UCSD-AML1 (cell line): ENCODE data around the gene LRP5.
A peak's percentile ranks its signal among the peaks of the same experiment; 100 is the strongest.
"Not testable (repeated sequence)": the region's sequence is repeated elsewhere in the genome, so short reads cannot be mapped to it uniquely, and the experiment has no call there.

Experiments used
- DNase-seq: peaks from one replicate; lab custom pipeline; 2025; ENCODE audit not compliant: unreplicated experiment; lab: John Stamatoyannopoulos, UW

Gene LRP5

DNA sequence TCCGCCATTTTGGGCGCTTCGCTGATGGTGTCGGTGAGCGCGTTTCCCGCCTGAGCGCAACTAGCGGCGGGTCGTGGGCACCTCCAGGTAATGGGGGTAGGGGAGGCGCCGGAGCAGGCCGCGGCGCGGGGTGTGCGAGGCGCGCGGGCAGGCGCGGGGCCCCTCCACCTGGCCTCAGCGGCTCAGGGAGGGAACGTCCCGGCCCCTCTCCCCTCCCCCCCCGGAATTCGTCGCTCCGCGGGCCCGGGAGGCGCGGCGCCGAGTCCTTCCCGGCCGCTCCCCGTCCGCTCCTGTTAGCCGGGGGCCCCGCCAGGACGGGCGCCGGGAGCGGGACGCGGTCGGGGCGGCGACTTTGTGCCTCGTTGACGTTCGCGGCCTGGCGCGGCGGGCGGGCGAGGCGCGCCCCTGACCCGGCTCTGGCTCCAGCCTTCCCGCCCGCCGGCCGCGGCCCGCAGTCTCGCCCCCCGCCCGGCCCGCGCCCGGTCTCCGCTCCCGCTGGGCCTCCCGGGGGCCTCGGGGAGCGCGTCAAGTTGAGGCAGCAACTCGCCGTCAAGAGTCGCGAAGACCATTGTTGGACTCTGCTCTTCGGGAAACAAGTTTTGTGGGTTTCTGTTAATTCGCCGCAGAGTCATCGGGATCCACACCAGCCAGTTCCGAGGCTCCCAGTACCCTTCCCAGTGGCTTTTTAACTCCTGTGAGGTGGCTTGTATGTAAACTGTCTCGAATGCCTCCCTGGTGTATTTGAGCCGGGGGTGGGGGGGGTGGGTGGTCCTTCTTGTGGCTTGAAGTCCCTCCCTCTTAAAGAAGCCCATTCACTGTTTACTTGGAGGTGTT lies 148.6 kb downstream of the LRP5 start, which contains the start of gene PPP6R3:
Gene PPP6R3 (plus strand): TSS at position 12 of the 834 bp plus-strand sequence. CDS start 76,913 bp downstream, outside the sequence.
- DNase-seq, result no peak

- no peak for DNase-seq
Observed at GRCh38 chr11:68461575-68461917, 149.2 kb downstream of the LRP5 start.

DNA sequence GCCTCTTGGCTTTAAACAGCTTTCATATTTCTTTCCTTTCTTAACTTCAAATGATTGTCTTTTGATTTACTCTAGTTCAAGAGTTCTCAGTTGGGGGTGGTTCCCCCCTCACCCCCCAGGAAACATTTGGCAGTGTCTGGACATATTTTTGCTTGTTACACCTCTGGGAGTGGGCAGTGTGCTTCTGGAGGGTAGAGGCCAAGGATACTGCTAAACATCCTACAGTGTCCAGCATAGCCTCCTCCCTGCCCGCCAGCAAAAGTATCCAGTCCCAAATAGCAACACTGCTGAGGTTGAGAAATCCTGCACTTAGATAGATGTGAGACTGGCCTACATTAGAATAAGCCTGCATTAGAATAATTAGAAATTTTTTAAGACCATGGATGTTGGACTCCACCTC lies 151.3 kb downstream of the LRP5 start:
- no peak for DNase-seq

- DNase-seq, result no peak
Observed at GRCh38 chr11:68467201-68467834, 154.9 kb downstream of the LRP5 start.

DNA sequence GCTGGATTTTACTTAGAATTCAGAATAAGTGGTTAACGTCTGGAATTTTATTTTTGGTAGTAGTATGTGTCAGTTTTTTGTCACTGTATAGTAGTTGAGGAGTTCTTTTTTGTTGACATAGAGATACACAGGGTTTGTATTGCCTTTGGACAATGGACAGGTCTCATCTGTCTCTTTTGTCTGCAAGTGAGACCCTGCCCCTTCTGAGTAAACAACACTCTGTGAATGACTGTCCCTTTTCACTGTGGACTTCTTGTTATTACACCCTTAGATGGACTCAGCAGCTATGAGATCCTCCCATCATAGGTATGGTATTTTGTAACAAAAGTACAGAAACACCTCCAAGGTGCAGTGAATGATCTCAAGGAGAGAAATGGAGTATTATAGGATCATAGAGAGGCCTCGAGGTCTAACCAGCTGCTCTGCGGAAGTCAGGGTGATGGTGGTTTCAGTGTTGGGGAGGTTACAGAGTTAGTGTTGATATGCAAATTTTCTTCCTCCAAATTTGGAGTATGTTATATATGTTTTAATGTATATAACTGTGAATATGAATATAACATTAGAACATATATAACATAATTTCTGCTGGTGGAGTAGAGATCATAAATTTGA lies 155.9 kb downstream of the LRP5 start:
- DNase-seq, result no peak

- no peak for DNase-seq
Observed at GRCh38 chr11:68469122-68469521, 156.7 kb downstream of the LRP5 start.

GRCh38 chr11:68469642-68470041 lies 157.3 kb downstream of the LRP5 start:
- no peak for DNase-seq

DNA sequence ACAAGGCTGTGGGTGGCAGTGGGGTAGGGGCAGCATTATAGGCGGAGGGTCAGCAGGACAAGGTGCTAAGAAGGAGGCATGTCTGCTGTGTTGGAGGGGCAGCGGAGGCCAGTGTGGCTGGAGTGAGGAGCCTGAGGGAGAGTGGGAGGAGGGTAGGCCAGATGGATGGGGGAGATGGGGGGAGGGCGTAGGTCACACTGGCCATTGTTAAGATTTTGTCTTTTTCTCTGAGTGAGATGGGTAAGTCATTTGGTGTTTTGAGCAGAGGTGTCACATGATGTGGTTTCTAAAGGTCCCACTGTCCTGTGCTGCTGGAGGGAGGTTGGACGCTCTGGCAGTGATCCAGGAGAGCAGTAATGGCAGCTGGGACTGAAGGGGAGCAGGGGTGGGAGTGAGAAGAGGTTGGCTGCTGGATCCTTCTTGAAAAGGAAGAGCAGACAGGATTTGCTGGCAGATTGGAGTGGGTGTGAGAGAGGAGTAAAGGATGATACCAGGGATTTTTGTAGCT lies 158.0 kb downstream of the LRP5 start:
- DNase-seq, result no peak

DNA sequence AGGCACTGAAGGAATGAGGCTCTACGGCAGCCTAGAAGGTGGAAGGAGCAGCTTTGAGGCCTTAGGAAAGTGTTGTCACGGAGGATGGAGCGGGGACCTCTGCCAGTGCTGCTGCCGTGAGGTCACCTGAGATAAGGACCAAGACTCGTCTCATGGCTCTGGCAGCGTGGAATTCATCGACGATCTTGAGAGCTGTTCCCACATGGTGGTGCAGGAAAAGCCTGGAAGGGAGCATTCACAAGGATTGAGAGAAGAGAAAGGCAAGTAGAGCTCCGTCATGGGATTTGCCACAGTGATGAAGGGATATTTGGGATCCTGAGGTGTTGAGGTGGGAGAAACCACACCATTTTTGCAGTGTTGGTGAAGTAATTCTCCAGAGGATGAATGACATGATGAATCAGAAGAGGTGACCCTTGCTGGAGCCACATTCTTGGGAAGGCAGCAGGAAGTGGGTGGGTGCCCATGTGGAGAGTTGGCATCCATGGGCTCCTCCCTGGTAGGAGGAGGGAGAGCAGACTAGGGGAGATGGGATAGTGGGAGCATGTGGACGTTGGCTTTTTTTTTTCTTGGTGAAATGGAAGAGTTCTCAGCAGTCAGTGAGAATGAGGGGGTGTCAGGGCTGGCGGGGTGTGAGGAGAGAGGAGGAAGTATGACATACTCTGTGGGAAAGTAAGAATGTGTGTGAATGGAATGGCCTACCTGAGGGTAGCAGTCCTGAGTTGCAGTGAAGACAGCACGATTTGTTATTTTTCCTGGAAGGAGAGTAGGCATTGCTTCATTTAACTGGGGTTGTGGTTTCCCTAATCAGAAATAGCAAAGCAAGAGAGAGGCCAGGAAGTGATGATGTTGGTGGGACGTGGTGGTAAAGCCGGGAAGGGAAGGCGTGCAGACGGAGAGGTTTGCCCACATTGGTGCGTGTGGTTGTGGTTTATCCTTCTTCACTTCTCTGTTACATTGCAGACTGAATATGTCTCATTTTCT lies 159.3 kb downstream of the LRP5 start:
- peak; percentile 78 for DNase-seq

DNA sequence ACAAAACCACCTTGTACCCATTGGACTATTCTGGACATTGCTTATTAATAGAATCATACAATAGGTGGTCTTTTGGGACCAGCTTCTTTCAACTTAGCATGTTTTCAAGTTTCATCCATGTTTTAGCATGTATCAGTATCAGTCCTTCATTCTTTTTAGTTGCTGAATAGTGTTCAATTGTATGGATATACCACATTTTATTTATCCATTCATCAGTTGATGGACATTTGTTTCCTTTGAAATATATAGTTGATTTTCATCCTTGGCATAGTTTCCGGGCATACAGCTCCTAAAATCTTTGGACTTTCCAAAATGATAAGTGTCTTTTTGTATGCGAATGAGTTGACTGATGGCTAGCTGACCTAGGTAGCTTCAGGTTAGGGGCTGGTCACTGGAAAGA lies 160.4 kb downstream of the LRP5 start:
- DNase-seq, result no peak

DNA sequence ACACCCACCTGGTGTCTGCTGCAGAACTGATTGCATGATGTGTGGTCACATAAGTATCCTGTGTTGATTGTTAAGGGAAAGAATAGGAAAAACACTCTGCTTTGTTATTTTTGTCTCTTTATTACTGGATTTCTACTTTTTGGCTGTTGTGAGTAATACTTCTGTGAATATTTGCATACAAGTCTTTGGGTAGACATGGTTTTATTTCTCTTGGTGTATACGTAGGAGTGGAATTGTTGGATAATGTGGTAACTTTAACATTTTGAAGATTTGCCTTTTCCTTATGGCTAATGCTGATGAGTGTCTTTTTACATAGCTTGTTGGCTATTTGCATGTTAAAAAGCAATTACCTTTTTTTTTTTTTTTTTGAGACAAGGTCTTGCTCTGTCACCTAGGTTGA lies 161.3 kb downstream of the LRP5 start:
- no peak for DNase-seq

DNA sequence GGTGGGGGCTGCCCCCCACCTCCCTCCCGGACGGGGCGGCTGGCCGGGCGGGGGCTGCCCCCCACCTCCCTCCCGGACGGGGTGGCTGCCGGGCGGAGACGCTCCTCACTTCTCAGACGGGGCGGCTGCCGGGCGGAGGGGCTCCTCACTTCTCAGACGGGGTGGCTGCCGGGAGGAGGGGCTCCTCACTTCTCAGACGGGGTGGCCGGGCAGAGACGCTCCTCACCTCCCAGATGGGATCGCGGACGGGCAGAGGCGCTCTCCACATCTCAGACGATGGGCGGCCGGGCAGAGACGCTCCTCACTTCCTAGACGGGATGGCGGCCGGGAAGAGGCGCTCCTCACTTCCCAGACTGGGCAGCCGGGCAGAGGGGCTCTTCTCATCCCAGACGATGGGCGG lies 163.2 kb downstream of the LRP5 start:
- DNase-seq, result not testable (repeated sequence)

GRCh38 chr11:68479390-68479789 lies 167.0 kb downstream of the LRP5 start:
- DNase-seq, result no peak

GRCh38 chr11:68480193-68480592 lies 167.8 kb downstream of the LRP5 start:
- no peak for DNase-seq

DNA sequence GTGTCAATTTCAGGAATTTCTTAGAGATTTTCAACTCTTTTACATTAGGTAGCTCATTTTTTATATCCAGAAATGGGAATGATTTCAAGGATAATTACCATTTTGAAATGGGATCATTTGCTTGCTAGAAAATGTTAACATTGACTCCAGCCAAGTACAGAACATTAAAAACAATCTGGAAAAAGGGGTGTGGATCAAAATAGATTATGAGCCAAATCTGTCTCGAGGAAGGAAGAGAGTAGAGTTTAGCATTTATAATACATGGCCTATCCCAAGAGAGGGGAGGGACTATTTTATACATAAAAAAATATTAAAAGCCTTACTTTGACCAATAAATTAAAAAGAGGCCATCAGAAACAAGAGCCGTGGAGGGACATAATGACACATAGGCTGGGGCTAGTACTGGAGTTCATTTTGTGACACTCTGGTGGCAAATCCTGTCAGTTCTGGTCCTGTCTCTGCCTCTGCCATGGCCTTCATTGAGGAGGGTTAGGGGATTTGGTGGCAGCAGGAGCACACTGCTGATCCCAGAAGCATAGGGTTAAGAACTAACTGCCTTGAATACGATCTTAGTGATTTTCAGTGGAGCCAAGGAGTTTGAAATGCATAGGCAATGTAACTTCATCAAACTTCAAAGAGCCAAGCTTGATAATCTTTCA lies 168.6 kb downstream of the LRP5 start:
- DNase-seq, result no peak

GRCh38 chr11:68481579-68482240 lies 169.3 kb downstream of the LRP5 start:
- DNase-seq, result no peak

- DNase-seq, result no peak
Observed at GRCh38 chr11:68488623-68489022, 176.2 kb downstream of the LRP5 start.

DNA sequence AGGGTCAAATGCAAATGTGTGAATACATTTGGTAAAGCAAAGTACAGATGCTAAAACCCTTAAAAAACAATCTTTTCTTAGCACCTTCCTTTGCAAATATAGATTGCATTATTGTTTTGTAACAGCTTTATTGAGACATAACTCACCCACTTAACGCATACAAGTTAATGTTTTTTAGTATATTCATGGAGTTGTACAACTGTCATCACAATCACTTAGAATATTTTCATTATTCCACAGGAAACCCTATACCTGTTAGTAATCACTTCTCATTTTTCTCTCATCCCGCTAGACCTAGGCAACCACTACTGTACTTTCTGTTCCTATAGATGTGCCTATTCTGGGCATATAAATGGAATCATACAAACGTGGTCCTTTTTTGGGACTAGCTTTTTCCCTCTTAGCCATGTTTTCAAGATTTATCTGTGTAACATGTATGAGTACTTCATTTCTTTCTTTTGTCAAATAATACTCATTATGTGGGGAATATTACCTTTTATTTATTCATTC lies 182.9 kb downstream of the LRP5 start:
- no peak for DNase-seq

DNA sequence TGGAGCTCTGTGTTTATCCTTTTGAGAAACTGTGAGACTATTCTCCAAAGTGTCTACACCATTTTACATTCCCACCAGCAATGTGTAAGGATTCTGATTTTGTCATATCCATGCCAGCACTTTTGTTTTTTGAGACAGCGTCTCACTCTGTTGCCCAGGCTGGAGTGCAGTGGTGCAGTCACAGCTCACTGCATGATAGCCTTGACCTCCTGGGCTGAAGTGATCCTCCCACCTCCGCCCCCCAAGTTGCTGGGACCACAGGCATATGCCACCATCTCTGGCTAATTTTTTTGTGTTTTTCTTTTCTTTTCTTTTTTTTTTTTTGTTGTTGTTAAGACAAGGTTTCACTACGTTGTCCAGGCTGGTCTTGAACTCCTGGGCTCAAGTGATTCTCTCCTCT lies 183.5 kb downstream of the LRP5 start:
- DNase-seq, result no peak

- DNase-seq, result no peak
Observed at GRCh38 chr11:68497761-68498160, 185.4 kb downstream of the LRP5 start.
